Glutamatergic neuron (in vitro differentiated cells): Measurements from ENCODE around the gene MLPH. TPM values are rescaled to one million over a fixed set of nuclear protein-coding genes. Genes with fewer than 3 reads are reported as not detected.
"Not testable (repeated sequence)": the region's sequence is repeated elsewhere in the genome, so short reads cannot be mapped to it uniquely, and the experiment has no call there.

Experiments
- DNase-seq: peaks from one replicate; pipeline ENCODE4 v3.0.0; 2022
- H3K27ac Mint-ChIP-seq: one replicate; pipeline ENCODE4 v1.8.0; 2020; ENCODE audit warnings: mild to moderate bottlenecking, mixed read lengths, inconsistent platforms; ENCODE audit not compliant: unreplicated experiment
- H3K27me3 Mint-ChIP-seq: one replicate; pipeline ENCODE4 v1.8.0; 2020; ENCODE audit warnings: mild to moderate bottlenecking, moderate library complexity, mixed read lengths, inconsistent platforms; ENCODE audit not compliant: unreplicated experiment
- H3K36me3 Mint-ChIP-seq: one replicate; pipeline ENCODE4 v1.8.0; 2020; ENCODE audit warnings: mild to moderate bottlenecking, mixed read lengths, inconsistent platforms; ENCODE audit not compliant: unreplicated experiment
- H3K4me1 Mint-ChIP-seq: one replicate; pipeline ENCODE4 v1.8.0; 2020; ENCODE audit warnings: mild to moderate bottlenecking, low read depth, mixed read lengths, inconsistent platforms; ENCODE audit not compliant: unreplicated experiment
- H3K4me3 Mint-ChIP-seq: one replicate; pipeline ENCODE4 v1.8.0; 2020; ENCODE audit warnings: mild to moderate bottlenecking, mixed read lengths, inconsistent platforms; ENCODE audit not compliant: unreplicated experiment
- H3K9me3 Mint-ChIP-seq: one replicate; pipeline ENCODE4 v1.8.0; 2020; ENCODE audit warnings: mild to moderate bottlenecking, moderate library complexity, mixed read lengths, inconsistent platforms; ENCODE audit not compliant: unreplicated experiment
- total RNA-seq: library from RNA; stranded (reverse); fragmentation: NEBNext Ultra II Directional; extraction: Animal tissue kit (Norgen Biotek cat#: 25700); gene quantifications from one replicate; pipeline ENCODE4 v1.2.1, GENCODE V29; 2021; ENCODE audit not compliant: unreplicated experiment
- TF ChIP-seq, protein P1 (sequence below): fragments of 200-600 bp; sonication (generic); IDR thresholded peaks from one replicate; pipeline ENCODE4 v1.5.0; 2021; ENCODE audit not compliant: partially characterized antibody, unreplicated experiment

Gene MLPH
- total RNA-seq, 1 donor from 2014 or later, result 4.3 TPM

DNA sequence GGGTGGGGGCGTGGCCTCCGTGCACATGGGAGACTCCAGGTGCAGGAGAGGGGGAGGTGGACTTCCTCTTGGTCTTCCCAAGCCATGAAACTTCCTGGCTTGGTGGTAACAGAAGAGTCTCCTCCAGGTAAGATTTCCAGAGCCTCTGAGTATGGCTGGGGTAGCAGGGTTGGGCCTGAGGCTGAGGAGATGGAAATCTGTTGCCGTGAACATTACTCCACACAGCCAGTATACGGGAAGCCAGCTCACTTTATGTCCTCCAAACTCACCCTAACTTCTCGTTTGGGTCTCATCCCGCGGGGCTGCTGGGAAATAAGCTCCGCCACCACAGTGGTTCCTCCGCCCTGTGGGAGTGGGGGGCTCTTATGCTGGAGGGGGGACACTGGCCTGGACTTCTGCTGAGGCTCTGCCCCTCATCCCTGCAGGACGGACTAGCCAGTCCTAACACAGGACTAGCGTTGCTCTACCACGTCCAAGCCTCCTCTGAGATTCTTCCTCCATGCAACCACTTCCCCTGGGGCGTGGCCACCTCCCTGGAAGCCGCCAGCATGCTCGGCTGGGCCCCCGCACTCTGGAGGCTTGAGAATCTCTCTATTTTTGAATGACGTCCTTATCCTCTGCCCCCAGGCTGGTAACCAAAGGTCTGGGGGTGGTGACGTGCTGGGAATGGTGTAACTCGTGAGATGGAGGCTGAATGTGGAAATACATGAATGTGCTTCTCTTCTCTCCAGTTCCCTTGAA, 104.3 kb downstream of the MLPH start:
- Mint-ChIP-seq H3K27ac (no peak overlapping the region), H3K27me3 (peaks cover 2% of the 10 kb centered on the region), H3K4me3 (no peak overlapping the region), H3K9me3 (peaks cover 1% of the 10 kb centered on the region), H3K4me1 (peaks cover 17% of the 10 kb centered on the region), H3K36me3 (no peaks in the 10 kb centered on the region)
- no peak for DNase-seq
- TF ChIP-seq, protein P1, sequence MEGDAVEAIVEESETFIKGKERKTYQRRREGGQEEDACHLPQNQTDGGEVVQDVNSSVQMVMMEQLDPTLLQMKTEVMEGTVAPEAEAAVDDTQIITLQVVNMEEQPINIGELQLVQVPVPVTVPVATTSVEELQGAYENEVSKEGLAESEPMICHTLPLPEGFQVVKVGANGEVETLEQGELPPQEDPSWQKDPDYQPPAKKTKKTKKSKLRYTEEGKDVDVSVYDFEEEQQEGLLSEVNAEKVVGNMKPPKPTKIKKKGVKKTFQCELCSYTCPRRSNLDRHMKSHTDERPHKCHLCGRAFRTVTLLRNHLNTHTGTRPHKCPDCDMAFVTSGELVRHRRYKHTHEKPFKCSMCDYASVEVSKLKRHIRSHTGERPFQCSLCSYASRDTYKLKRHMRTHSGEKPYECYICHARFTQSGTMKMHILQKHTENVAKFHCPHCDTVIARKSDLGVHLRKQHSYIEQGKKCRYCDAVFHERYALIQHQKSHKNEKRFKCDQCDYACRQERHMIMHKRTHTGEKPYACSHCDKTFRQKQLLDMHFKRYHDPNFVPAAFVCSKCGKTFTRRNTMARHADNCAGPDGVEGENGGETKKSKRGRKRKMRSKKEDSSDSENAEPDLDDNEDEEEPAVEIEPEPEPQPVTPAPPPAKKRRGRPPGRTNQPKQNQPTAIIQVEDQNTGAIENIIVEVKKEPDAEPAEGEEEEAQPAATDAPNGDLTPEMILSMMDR, result no peak

DNA sequence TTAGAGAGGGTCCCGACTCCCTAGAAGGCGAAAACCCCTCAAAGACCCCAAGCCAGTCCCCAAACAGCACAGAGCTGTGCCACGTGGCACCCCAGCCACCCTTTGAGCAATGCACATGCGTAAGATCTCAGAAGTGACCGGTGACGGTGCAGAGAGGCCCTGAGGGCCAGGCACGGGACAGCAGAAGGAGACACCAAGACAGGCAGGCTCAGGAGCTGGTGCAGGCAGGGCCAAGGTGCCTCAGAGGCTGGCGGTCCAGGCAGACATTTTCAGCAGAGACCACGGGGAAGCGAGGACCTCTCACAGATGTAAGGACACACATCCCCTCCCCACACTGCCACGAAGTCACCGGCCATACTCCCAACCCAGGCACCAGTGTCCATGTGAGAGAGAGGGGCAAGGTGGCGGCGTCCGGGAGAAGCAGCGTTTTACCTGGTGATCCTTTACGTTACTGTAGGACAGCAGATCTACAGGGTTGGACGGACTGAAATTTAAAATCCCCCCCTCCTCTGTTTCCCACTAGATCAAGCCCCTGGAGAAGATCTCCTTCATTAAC, 105.5 kb downstream of the MLPH start:
- Mint-ChIP-seq H3K27ac (no peak overlapping the region), H3K9me3 (no peaks in the 10 kb centered on the region), H3K4me3 (no peak overlapping the region), H3K36me3 (no peaks in the 10 kb centered on the region), H3K27me3 (peaks cover 4% of the 10 kb centered on the region), H3K4me1 (peaks cover 20% of the 10 kb centered on the region)
- TF ChIP-seq, protein P1, result no peak
- no peak for DNase-seq

DNA sequence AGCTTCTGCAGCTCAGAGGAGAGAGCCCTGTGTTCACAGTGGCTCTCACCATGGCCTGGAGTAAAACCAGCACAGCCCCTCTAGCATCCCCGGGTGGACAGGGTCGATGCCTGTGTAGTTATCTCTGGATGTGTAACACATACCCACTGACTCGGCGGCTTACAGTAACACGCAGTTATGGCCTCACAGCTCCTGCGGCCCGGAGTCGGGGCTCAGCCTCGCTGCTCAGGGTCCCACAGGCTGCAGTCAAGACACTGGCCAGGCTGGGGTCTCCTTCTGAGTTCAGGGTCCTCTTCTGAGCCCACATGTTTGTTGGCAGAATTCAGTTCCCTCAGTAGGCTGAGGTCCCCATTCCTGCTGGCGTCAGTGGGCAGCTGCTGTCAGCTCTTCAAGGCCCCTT, 106.0 kb downstream of the MLPH start:
- peaks cover 21% of the 10 kb centered on the region for H3K4me1 Mint-ChIP-seq

DNA sequence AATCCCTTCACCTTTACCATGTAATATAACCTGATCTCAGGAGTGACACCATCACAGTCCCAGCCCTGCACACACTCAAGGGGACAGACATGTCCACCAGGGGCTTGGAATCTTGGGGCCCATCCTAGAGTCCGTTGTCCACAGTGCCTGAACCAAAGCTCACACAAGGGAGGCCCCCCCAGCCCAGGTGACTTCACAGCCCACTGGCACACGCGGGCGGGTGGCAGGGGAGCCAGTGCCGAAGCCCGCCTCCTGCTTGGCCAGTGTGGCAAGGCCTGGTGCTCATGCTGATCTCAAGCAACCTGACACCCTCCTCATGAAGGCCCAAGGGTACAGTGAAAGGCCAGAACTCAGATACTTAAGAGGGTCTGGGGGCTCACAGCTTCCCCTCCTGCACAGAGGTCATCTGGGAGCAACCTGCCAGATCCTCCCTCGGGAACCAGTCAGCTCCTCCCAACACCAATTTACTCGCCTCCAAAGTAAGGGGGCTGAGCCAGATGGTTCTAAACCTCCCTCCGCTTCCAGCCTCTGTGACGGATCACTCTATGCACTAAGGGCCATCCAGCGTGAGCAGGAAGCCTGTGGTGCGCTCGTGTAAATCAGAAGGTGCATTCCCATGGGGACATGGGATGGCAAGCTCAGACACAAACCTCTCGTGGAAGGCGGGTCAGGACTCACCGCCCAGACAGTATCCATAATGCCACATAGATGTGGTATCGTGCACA, 106.7 kb downstream of the MLPH start:
- Mint-ChIP-seq H3K9me3 (no peaks in the 10 kb centered on the region), H3K4me3 (peak overlapping the region; percentile 70), H3K27ac (peak overlapping the region; percentile 8), H3K4me1 (peaks cover 23% of the 10 kb centered on the region), H3K36me3 (no peaks in the 10 kb centered on the region), H3K27me3 (peaks cover 5% of the 10 kb centered on the region)
- TF ChIP-seq, protein P1, result no peak
- no peak for DNase-seq

More for the DNA sequence above, 106.0 kb downstream of the MLPH start:
- H3K27me3 Mint-ChIP-seq, result peaks cover 4% of the 10 kb centered on the region
- H3K36me3 Mint-ChIP-seq, result no peaks in the 10 kb centered on the region
- H3K4me3 Mint-ChIP-seq, result no peak overlapping the region
- no peak for DNase-seq
- TF ChIP-seq, protein P1, result no peak
- H3K9me3 Mint-ChIP-seq, result no peaks in the 10 kb centered on the region
- no peak overlapping the region for H3K27ac Mint-ChIP-seq

DNA sequence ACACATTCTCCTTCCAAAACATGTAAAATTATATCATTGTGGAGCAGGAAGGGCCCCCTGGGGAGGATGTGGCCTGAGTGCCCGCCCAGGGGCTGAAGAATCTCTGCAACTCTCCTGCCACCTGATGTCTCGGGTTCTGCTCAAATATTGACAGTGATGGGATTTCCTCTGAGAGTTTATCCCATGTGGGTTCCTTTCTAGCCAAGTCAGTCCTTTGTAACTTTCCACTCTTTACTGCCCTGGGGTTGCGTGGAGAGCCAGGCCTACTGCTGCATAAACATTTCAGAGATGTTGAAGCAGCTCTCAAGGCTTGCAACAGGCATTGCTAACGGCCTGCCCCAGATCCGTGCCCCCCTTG, 107.4 kb downstream of the MLPH start:
- no peak for DNase-seq
- no peak overlapping the region for H3K27ac Mint-ChIP-seq
- H3K27me3 Mint-ChIP-seq, result peaks cover 5% of the 10 kb centered on the region
- TF ChIP-seq, protein P1, result no peak
- H3K4me3 Mint-ChIP-seq, result peak overlapping the region; percentile 70
- peaks cover 23% of the 10 kb centered on the region for H3K4me1 Mint-ChIP-seq
- no peaks in the 10 kb centered on the region for H3K36me3 Mint-ChIP-seq
- H3K9me3 Mint-ChIP-seq, result no peaks in the 10 kb centered on the region

DNA sequence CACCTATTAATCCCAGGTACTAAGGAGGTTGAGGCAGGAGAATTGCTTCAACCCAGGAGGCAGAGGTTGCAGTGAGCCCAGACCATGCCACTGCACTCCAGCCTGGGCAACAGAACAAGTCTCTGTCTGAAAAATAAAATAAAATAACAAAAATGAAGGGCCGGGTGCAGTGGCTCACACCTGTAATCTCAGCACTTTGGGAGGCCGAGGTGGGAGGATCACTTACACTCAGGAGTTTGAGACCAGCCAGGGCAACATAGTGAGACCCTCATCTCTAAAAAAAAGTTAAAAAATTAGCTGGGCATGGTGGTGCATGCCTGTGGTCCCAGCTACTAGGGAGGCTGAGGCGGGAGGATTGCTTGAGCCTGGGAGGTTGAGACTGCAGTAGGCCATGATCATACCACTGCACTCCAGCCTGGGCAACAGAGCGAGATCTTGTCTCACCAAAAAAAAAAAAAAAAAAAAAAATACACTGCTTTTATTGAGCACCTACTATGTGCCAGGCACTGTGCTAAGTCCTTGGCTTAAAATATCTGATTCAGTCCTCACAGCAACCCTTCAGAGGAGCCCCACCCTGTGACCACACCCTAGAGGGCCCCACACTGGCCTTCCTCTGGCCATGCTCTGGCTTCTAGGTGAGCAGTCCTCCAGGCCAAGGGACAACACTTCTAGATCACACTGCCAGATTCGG, 108.9 kb downstream of the MLPH start:
- DNase-seq, H3K4me3 Mint-ChIP-seq, H3K27me3 Mint-ChIP-seq, H3K36me3 Mint-ChIP-seq, H3K27ac Mint-ChIP-seq, H3K9me3 Mint-ChIP-seq: not testable (repeated sequence)
- H3K4me1 Mint-ChIP-seq, result peaks cover 26% of the 10 kb centered on the region
